Caki2 (cell line): ENCODE results near the gene OR8B8. TPM values are rescaled to one million over a fixed set of nuclear protein-coding genes. Genes with fewer than 3 reads are reported as not detected.
"Not testable (repeated sequence)": the region's sequence is repeated elsewhere in the genome, so short reads cannot be mapped to it uniquely, and the experiment has no call there.

Experiments used
- DNase-seq: peaks from one replicate; pipeline ENCODE4 v3.0.0-alpha.2; 2015; ENCODE audit warnings: low read depth
- in situ Hi-C: cut with HindIII; loops from 2 replicates; pipeline ENCODE4 v1.10.0; 2016; ENCODE audit warnings: low sequenced_read_pairs, low pct_unique_long_range_greater_than_20kb, mixed read lengths
- total RNA-seq: library from RNA; depleted of rRNA; stranded (reverse); fragments of >200 nt; shearing (Covaris generic); gene quantifications from 2 replicates; pipeline ENCODE4 v1.2.3, GENCODE V29; 2014; ENCODE audit warnings: low replicate concordance

OR8B8 gene
- total RNA-seq, 1 experiment from 2014 or later: not detected

DNA sequence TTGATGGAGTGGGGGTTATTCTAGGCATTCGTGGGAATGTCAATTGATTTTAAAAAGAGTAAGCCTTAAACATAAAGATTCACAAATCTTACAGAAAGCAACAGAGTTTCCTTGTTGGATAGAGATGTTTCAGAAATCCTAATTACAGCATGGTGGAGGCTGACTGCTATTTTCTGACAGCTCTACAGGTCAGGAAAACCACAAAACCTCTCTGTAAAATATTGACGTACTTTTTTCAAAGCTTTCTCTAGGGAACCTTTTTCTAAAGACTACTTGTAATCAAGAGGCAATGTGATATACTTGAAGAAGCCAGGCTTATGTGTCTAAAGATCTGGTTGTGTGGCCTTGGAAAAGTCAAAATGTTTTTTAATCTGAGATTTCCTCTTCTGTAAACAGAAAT is 9.1 kb upstream of the OR8B8 start:
- in situ Hi-C loops: no loop called here
- no peak for DNase-seq

DNA sequence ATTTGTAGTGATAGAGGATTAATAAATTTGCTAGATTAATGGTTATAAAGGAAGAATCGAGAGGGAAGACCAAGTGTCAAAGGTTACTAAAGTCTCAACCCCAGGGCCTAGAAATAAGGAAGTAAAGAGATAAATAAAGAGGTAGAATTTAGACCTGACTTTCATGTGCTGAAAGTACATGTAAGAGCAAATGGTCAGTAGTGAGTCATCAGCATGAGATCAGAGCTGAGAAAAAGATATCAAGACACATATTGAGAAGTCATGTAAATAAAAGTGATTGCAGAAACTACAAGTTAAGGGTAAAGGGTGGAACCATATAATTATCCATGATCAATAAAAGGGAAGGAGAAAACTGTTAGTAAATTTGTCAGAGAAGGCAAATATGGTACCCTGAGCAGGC is 1.4 kb upstream of the OR8B8 start:
- no peak for DNase-seq
- in situ Hi-C loops: no loop called here

DNA sequence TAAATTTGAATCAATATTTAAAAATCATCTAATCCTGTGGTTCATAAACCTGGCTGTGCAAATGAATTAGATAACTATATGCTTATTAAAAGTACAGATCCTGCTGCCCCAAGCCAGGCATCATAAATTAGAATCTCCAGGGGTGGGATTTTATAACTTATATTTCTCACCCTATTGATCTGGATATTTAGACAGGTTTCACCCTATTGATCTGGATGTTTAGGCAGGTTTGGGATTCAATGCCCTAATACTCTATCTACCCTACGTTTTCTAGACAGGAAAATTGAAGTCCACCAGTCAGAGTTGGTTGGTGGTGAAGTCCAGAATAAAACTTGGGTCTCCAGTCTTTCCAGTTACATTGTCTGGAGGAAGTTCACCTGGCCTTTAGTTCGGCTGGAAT is 2.6 kb downstream of the OR8B8 start:
- in situ Hi-C loops: no loop called here
- no peak for DNase-seq

DNA sequence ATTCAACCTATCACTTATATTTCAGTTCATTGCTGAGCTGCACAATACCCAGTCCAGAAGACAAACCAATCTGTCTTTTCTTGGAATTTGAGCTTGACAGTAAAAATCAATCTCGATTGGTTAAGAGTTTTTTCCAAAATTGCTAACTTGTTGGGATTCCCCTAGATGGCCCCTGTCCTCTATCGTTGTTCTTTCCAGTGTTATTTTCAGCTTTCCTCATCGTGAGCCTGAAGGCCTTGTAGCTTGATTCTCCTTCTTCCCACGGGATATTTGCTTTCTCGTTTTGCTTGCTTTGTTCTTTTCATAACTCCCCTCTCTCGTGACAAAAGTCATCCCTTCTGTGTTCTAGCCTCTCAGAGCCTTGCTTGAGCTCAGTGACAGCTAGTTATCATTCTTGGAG is 3.1 kb downstream of the OR8B8 start:
- DNase-seq: no peak
- in situ Hi-C loops: no loop called here

DNA sequence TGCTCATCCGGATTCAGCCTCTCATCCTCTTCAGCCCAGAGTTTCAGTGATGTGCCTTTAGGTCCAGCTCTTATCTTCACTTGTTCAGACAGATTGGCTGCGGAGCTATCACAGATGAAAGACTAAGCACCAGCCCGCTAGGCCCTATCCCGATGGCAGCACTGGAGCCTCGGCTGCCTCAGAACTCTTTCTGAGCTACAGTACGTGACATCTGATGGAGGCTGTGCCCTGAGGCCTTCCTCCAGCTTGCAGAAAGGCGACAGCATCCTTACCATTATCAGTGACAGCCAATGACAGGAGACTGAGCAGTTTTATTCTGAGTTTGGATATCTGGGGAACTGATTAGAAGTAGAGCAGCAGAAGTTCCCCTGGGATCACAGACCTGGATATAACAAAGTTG is 4.0 kb downstream of the OR8B8 start:
- DNase-seq: no peak
- in situ Hi-C loops: no loop called here

DNA sequence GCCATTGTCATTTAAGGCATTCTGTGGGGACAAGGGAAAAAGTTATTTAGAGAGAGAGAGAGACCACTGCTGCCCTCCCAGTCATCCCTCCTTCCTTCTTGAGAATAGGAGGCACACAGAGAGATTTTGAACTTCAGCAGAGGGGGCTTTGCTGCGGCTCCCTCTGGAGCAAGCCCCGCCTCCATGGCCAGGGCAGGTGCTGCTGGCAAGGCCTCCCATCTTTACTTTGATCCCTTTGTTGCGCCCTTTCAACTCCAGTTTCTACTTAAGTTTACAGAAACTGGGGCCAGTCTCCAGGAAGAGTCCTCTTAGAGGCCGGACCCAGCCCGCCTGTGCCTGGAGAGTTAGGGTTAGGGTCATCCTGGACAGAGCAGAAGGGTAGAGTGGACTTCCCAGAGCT is 4.4 kb downstream of the OR8B8 start:
- DNase-seq: no peak
- in situ Hi-C loops: no loop called here

DNA sequence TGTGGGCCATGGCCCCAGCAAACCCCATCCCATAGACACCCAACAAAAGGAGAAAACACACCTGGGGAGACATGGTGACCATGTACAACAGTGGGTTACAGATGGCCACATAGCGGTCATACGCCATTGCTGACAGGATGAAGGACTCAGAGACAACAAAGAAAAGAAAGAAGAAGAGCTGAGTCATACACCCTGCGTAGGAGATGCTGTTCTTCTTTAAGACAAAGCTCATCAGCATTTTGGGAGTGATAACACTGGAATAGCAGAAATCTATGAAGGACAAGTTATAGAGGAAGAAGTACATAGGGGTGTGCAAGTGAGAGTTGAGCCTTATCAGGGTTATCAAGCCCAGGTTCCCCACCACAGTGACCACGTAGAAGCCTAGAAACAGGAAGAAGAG is 4.9 kb downstream of the OR8B8 start:
- in situ Hi-C loops: no loop called here

DNA sequence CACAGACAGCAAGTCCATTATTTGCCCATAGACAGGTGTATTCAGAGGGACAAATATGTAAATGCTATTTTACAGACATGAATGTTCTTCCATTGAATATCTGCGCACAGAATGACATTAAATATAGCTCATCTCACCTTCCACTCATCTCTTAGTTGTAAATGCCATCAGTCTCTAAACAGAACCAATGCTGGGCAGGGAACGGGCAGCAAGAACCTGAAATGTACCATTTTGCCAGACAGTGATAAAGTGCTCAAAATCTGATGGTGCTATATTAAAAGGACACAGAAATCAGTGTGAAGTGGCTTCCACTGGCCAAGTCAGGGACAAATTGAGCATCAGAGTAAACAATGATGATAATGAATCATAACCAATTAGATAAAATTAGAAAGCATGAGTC is 10.8 kb downstream of the OR8B8 start:
- no peak for DNase-seq
- in situ Hi-C loops: no loop called here

More for the DNA sequence above, 4.9 kb downstream of the OR8B8 start:
- no peak for DNase-seq

DNA sequence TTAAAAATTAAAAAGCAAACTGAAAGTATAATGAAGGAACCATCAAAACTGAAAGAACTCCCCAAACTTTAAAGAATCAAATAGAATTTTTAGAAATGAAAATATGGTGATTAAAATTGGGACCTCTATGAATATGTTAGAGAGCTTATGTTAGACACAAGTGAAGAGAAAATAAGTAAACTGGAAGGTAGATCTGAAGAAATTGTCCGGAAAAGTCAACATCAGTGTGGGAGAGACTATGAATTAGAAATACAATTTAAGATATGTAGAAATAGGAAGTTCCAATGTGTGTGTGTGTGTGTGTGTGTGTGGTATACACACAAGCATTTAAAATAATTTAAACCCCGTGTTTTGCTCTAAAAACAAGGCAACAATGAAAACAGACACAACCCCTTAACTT is 15.9 kb downstream of the OR8B8 start:
- DNase-seq: no peak
- in situ Hi-C loops: no loop called here

DNA sequence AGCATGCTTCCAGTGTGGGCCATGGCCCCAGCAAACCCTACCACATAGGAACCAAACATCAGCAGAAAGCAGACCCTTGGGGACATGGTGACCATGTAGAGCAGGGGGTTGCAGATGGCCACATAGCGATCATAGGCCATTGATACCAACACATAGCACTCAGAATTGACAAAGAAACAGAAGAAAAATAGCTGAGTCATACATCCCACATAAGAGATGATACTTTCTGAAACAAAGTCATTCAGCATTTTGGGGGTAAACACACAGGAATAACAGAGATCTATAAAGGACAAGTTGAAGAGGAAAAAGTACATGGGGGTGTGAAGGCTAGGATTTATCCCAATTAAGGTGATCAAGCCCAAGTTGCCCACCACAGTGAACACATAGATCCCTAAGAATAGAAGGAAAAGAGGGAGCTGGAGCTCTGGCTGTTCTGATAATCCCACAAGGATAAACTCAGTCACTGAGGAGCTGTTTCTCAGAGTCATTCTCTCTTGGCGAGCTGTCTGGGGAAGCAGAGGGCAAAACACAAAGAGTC is 21.0 kb downstream of the OR8B8 start, which contains the start of gene OR8B4:
TSS of gene OR8B4 (minus strand) at position 488 of the 538 bp plus-strand sequence. CDS start at position 488, 0 bp downstream.
- no peak for DNase-seq
- in situ Hi-C loops: no loop called here

DNA sequence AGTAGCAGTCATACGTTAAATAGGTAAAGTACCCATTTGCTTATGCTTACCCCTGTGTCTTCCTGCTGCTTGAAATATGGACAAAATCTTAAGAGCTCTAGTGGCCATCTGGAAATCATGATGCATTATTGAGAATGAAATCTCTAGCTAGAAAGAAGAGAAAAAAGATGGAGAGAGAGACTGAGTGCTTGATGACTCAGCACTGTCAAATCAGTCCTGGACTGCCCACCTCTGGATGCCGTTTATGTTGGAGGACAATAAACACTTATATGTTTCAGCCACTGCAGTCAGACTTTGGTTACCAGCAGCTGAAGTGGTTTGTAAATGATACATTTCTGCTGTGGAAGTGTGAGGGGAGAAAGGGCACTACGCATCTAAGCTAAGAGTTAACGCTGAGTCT is 24.5 kb downstream of the OR8B8 start:
- no peak for DNase-seq
- in situ Hi-C loops: no loop called here

DNA sequence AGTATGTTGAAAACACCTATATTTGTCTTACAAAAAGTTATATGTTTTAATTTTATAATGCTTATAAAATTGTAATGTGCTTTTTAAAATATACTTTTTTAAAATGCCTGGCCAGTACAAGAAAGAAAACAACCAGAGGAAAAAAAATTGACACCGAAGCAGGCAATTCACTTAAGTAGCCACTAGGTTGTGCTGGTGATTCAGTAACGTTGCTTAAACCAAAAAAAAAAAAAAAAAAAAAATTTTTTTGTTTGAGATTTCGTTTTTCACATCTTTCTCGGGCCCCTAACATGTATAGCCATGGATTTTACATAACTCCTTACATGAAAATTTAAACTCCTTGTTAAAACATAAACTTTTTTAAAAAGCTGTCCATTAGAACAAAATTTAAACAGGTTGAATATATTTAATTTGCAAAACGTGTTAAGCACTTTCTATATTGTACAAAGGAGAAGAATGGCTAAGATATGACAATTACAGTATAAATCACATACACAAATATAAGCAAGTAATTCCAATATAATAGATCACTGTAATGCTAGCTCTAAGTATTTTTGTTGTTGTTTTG is 30.1 kb downstream of the OR8B8 start:
- DNase-seq: no peak
- in situ Hi-C loops: no loop called here

DNA sequence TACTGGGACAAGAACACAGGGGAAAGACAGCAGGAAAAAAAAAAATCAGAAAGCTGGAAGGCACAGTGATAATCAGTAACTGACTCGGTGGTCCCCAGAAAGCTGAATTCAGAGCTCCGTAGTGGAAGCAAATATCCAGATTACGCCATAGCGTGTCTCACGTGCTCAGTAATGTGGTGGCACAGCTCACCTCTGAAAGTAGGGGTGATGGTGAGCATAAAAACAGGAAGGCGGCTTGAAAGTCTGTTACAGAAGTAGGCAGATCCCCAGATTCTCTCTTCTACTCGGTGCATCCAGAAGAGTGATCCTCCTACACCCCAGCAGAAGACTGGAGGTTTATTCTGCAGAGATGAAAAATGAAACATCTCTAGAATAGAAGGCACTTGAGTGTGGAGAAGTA is 35.6 kb downstream of the OR8B8 start:
- in situ Hi-C loops: no loop called here

DNA sequence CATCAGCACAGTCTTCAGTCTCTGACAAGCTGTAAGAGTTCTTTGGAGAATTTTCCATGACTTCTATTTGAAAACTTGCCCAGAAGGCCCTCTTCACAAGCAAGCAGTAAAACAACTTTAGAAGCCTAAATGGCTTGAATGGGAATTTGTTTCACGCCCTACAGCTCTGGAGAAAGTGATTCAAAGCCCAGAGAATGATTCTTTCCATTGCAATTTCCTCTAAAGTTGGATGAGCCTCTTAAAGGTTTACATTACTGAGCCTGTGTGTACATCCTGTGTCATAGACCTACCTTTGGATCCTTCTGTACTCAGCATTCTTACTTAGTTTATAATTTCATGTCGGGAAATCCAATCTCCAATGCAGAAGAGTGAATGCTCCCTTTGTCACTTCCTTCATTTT is 39.9 kb downstream of the OR8B8 start:
- no peak for DNase-seq
- in situ Hi-C loops: no loop called here

More for the DNA sequence above, 35.6 kb downstream of the OR8B8 start:
- no peak for DNase-seq

DNA sequence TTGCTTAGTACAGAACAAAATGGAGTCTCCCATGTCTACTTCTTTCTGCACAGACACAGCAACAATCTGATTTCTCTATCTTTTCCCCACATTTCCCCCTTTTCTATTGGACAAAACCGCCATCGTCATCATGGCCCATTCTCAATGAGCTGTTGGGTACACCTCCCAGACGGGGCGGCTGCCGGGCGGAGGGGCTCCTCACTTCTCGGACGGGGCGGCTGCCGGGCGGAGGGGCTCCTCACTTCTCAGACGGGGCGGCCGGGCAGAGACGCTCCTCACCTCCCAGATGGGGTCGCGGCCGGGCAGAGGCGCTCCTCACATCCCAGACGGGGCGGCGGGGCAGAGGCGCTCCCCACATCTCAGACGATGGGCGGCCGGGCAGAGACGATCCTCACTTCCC is 42.3 kb downstream of the OR8B8 start:
- in situ Hi-C loops, DNase-seq: not testable (repeated sequence)

DNA sequence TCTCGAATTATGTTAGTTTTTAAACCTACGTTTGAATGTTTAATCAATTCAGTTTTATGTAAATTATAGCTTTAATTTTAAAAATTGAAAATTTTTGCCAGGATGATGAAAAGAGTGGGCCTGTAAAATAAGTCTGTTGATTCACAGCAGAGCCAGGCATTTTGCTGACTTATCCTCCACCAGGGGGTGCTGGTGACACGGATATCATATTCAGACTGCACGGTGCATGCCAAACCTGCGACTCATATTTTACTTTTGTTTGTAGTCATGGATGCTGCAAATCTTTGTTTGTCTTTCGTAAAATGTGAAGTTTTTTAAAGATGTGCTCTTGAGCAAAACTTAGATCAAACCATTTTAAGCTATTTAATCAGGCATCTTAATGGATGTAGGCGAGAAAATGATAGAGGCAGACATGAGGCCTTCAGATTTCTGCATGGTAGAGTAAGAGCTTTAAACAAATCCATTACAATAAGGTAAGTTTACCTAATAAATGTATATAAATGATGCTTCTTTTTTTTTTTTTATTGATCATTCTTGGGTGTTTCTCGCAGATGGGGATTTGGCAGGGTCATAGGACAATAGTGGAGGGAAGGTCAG is 43.1 kb downstream of the OR8B8 start:
- in situ Hi-C loops: no loop called here

DNA sequence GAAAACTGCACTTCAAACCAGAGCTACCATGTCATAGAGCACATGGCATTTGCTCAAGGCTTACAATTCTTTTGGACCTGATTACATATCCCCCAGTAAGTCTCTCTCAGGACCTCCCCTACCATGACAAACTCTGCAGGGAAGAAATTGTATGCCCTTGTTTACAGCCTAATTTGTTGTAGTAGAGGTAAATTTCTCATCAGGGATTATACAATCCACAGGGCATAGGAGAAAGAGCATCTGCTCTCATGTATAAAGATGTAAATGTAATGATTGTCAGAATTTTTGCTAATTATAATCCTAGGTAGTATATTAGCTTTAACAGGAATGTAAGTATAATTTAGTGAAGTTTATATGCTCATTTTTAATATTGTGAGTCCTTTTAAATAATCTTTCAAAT is 46.6 kb downstream of the OR8B8 start, which contains the start of gene OR8B3:
TSS of gene OR8B3 (minus strand) at position 101 of the 400 bp plus-strand sequence. CDS start 1,673 bp downstream, outside the sequence.
- in situ Hi-C loops: no loop called here
- no peak for DNase-seq

More for the DNA sequence above, 43.1 kb downstream of the OR8B8 start:
- DNase-seq: peak; percentile 41

DNA sequence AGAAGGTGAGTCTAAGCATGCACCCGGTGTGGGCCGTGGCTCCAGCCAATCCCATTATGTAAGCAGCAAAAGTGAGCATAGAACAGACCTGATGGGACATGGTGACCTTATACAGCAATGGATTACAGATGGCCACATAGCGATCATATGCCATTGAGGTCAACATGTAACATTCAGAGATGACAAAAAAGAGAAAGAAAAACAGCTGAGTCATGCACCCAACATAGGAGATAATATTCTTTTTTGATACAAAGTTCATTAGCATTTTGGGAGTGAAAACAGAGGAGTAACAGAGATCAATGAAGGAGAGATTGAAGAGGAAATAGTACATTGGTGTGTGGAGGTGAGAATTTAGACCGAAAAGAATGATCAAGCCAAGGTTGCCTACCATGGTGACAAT is 48.6 kb downstream of the OR8B8 start:
- in situ Hi-C loops, DNase-seq: not testable (repeated sequence)

DNA sequence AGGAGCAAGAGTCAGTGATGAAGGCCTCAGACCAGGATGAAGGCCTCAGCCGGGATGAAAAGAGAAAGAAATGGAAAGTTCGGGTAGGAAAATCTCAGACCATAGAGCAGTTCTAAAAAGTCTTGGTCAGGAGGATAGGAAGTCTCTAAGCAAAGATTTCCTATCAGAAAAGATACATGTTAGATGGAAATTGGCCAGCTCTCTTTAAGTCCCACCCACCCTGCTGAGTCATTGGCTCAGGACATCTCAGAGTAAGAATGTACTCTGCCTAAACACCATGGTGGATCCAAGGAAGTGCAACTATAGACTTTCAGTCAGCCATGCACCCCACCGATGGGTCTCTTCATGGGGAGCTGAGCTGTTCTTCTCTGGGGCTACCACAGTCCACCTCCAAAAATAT is 51.1 kb downstream of the OR8B8 start:
- DNase-seq: no peak
- in situ Hi-C loops: no loop called here
